Middle frontal gyrus (tissue), 1 donor: ENCODE results near the gene ZC3H12C.

Source experiments
- DNase-seq: peaks from one replicate; pipeline ENCODE4 v3.0.0-alpha.2; 2015; ENCODE audit warnings: low spot score; ENCODE audit errors: extremely low spot score

The ZC3H12C gene

DNA sequence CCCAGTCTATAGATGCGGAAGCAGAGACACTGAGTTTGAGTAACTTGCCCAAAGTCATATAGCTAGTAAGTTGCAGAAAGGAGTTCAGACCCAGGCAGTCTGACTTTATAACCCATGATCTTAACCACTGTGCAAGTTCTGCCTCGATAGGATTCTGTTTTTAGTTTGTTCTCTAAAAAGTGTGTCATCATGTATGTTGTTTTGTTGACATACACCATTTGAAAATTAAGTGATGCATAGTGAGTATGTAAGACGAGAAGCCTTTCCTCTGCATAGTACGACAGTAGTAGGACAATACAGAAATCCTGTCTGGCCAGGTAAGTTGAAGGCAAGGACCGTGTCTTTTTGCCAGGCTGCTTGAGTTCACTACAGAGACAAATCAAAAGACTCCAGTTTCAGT, 3.3 kb downstream of the ZC3H12C start:
- no peak for DNase-seq

DNA sequence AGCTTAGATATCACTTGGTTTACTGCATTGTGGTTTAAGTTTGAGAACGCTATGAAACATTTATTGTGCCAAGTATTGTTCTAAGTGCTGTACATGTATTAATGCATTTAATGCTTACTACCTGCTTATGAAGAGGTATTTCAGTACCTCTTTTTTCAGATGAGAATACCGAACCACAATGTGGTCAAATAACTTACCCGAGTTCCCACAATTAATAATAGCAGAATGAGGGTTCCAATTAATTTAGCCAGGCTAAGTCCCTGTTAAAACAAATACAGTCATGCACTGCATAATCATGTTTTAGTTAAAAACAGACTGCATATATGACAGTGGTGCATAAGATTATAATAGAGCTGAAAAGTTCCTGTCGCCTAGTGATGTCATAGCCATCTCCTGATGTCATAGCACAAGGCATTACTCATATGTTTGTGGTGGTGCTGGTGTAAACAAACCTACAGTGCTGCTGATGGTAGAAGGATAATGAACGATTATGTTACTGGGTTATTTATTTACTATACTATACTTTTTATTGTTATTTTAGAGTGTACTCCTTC, 4.3 kb downstream of the ZC3H12C start:
- DNase-seq, result no peak

DNA sequence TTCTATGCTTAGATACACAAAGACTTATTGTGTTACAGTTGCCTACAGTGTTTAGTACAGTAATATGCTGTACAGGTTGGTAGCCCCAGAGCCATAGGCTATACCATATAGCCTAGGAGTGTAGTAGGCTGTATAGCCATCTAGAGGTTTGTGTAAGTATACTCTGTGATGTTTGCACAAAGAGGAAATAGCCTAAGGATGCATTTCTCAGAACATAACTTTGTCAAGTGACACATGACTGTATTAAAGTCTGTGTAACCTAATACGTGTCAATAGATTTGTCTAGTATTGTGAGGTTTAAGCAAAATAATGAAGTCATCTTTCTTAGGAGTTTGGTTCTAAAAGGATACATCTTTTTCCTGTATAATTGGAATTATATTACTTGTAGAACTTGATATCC, 5.5 kb downstream of the ZC3H12C start:
- DNase-seq, result no peak

- DNase-seq, result no peak
Observed at GRCh38 chr11:110100476-110101240, 7.5 kb downstream of the ZC3H12C start.

- DNase-seq, result no peak
Observed at GRCh38 chr11:110106713-110107274, 13.6 kb downstream of the ZC3H12C start.

GRCh38 chr11:110110854-110111253, 17.7 kb downstream of the ZC3H12C start:
- no peak for DNase-seq

DNA sequence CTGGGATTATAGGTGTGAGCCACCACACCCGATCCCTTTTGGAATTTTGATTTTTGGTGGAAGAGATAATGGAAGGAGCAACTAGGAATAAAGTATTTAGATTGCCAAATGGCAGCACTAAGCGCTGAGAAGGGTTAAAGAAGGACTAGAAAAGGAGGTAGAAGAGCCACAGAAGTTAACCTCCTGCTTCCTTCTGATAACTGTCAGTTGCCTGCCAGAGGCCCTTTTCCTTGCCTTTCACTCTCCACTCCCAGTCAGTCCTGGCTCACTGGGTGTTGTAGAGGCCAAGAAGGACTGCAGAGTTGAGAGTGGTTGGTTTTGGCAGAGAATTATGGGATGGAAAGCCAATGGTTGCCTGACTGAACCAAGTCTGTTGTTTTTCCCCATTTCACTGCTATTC, 19.3 kb downstream of the ZC3H12C start:
- no peak for DNase-seq

DNA sequence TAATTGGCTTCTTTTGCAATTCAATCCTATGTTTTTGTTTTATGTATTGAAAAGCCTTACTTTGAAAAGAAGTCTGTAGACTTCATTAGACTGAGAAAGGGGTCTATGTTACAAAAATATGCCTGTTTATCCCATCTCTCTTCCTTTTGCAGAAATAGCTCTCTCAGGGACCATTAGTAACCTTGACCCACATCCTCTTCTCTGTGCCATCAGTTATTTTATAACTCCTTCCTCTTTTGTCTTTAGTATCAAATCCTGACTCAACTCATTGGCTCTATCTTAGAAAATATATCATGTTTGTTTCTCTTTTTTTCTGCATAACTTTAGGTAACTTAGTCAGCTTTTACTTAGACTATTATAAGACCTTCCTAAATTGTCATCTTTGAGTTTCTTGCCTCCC, 20.3 kb downstream of the ZC3H12C start:
- DNase-seq, result no peak

GRCh38 chr11:110113973-110114372, 20.8 kb downstream of the ZC3H12C start:
- no peak for DNase-seq

DNA sequence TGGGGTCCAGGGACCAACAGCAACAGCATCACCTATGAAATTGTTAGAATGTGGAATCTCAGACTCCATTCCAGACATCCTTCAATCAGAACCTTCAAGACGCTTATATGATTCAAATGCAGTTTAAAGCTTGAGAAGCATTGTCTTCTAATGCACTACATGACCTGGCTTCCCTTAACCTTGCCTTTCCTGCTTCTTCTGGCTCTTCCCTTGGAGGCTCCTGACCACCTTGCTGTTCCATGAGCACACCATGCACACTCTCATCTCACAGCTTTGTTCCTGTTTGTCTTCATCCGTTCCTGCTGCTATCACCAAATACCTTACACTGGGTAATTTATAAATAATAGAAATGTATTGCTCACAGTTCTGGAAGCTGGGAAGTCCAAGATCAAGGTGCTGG, 26.1 kb downstream of the ZC3H12C start:
- no peak for DNase-seq

DNA sequence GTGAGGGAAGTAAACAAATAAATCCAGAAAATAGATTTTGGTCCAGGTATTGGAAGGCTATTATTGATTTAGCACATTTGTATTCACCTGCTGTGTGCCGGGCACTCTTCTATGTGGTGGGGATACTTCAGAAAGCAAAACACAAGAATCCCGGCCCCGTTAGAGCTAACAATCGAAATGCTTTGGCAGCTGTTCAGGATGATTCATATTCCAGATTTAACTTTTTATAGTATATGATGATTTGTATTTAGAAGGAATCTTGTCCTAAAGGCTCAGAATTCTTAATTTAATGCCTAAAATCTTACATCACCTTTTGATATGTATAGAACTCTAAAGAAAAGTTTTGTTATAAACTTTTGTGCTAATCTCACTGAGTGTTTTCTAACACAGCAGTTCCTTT, 28.0 kb downstream of the ZC3H12C start:
- no peak for DNase-seq

DNA sequence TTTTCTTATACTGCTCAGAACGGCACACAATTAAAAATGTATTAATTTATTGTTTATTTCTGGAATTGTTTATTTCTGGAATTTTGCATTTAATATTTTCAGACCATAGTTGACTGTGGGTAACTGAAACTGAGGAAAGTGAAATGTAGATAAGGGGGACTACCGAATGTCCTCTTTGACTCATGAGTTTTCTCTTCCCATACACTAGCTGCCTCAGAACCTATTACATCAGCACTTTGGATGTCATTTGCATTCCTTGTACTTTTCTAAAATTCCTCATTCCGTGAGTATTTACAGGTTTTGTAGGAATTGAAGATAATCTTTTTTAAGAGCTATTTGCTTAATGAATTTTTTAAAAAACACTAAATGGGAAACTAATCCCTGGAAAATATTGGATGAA, 29.8 kb downstream of the ZC3H12C start:
- no peak for DNase-seq

- no peak for DNase-seq
Observed at GRCh38 chr11:110124605-110125004, 31.4 kb downstream of the ZC3H12C start.

GRCh38 chr11:110125632-110126031, 32.4 kb downstream of the ZC3H12C start:
- no peak for DNase-seq

DNA sequence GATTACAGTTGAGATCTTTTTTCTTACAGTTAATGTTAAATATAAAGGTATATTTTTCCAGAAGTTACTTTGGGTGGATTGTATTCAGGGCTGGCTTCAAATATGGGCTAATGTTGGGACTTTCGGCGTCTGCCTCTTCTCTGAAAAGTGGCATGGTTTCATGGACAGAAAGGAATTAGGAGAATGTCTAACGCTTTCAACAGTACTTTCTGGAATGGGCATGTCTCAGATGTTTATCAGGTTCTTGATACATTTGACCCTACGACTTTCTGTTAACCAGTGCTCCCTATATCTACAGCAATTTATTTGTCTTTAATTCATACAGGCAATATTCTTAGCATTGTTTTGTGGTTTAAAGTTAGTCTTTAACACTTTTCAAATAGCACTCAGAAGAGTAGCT, 33.7 kb downstream of the ZC3H12C start:
- no peak for DNase-seq

DNA sequence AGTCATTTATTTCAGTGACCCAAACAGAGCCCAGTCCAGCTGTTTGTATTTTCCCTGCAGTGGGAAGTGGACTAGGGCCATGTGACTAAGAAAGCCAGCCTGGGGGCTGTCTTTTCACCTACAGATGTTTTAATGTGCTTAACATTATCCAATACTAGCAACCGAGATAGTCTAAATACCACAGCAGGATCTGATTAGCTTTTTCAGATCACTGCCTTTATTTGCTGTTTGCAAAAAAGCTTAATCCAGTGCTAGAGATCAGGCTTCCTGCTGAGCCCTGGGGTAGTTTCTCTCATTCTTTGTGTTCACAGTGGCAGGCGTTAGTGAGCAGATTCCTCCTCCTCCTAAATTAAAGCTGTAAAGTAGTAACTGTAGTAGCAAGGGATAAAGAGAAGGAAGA, 35.0 kb downstream of the ZC3H12C start:
- DNase-seq, result no peak

DNA sequence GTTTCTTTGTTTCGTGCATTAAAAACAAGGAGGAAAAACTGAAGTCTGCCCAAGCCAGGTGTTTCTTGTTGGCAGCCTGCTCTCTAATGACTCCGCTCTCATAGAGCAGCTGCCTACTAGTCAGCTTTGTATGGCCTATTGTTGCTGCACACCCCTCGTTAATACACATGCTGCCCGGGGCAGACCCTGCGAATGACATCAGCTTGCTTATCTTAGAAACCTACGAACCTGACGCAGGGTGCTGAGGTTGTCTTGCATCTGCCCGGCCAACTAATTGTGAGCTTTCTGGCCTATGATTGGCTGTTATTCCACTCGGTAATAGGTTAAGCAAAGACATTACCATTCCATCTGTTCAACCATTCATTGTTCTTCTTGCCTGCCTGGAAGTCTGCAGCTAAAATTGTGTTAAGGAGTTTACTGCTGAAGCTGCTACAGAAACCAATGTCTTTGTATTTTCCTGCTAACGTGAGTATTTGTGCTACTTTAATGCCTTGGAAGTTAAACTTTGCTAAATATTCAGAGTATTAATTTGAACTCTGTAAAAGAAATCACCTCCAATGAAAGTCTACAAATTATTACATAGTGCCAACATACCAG, 37.5 kb downstream of the ZC3H12C start:
- DNase-seq, result no peak

DNA sequence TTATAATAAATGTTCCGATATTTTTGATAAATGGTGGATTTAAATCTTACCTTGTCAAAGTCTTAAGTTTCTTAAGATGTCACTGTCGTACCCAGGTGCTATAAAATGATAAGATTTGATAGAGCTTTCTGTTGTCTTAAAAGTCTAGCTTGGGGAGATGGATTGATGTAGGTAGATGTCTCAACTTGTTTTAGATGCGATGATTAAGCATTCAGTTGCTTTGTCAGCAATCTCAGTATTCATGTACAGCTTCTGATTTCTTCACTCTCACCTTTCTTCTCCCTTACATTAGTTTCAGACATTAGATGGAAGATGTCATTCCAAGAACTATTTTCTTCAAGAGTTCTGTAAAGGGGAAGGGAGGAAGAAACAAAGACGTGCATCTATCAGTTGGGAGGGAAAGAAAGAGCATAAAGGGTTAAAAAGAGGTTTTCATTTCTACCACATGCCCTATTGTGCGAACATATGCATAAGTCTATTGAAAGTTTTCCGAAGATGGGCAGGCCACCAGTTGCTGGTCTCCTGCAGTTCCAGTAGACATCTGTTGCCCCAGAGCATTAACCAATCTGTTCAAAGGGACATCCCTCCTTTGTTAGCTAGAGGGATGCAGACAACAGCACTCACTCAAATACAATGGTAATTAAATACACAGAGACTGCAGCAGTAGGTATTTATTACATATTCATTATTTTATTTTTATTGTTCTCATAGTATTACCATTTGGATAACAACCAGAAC, 38.4 kb downstream of the ZC3H12C start:
- DNase-seq, result no peak

DNA sequence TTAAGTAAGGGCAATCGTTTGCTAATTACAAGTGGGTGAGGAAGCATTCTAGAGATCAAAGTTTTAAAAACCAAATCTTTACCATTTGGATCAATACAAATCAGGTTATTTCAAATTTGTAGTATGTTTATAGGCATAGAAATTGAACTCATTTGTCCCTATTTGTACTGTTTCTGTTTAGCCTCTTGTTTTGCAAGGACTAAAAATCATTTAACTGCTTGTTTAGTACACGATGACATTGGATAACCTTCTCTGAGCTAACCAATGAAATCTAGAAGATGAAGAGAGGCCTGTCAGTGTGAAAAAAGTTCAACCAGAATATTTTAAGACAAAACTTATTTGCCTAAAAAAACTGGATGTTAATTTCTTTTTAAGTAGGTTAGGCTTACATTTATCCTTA, 40.0 kb downstream of the ZC3H12C start:
- DNase-seq, result no peak

DNA sequence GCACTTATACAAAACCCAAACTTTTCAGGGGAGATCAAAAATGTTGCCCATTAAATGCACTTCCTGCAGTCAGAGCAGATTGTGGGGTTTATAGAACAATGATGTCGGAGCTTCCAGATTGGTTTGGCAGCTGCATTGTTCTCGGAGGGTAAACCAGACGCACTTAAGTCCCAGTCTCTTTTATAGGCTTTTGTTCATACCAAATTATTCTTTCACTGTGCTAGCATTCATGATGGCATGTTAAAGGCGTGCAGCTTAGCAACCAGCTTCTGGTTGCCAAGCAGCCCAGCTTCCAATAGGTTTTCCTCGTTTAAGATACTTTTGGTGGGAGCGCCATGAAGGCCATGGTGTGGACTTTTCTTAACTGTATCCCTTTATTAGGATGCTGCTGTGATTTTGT, 40.9 kb downstream of the ZC3H12C start:
- no peak for DNase-seq

DNA sequence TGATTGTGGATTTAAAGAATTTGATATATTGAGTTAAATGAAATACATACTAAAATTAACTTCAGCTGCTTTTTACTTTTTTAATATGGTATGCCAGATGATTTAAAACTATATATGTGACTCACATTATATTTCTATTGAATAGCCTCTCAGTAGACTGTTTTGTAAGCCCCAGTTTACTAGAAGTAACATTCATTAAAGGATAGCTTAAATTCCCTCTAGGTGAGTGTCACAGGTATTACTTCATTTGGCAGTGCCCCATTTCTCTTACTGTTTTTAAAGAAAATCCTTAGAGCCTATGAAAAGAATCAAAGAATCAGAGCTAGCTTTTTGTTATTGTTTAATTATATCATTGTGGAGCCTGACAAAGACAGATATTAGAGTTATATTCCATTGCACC, 48.6 kb downstream of the ZC3H12C start:
- DNase-seq, result no peak
